IMR-90 (cell line): Measurements from ENCODE around the gene ADCY9. TPM values are rescaled to one million over a fixed set of nuclear protein-coding genes. Genes with fewer than 3 reads are reported as not detected.
A peak's percentile ranks its signal among the peaks of the same experiment; 100 is the strongest.

Experiments
- ATAC-seq: fragments of 200-7000 bp; cut with Tn5 transposase; 2 replicates; pipeline ENCODE4 v1.9.1; 2020; ENCODE audit warnings: low read depth, mild to moderate bottlenecking, moderate library complexity
- BruUV-seq: library from RNA; stranded (reverse); fragments of 400-500 nt; replicated peaks from 2 replicates; lab custom pipeline; 2021; lab: Mats Ljungman, UMichigan
- CTCF ChIA-PET: fragments of 300-600 bp; formaldehyde crosslinking; extraction: SDS; loops from one replicate; lab custom pipeline; 2021; ENCODE audit warnings: antibody characterized with exemption; lab: Yijun Ruan, JAX
- POLR2A ChIA-PET: fragments of 300-600 bp; sonication (Branson Sonifier 250); formaldehyde crosslinking; loops from one replicate; lab custom pipeline; 2022; ENCODE audit warnings: antibody characterized with exemption; ENCODE audit not compliant: unreplicated experiment; lab: Charles Lee
- DNase-seq: peaks from one replicate; pipeline ENCODE4 v3.0.0; 2013
- H2AFZ ChIP-seq: replicated peaks from 2 replicates; pipeline ENCODE3; 2013; ENCODE audit warnings: low read length, mild to moderate bottlenecking; ENCODE audit not compliant: poor library complexity
- H2AK5ac ChIP-seq: 2 replicates; pipeline ENCODE4 v1.6.1; 2013; ENCODE audit warnings: low read depth, low read length, inconsistent platforms
- H2AK9ac ChIP-seq: replicated peaks from 2 replicates; pipeline ENCODE3; 2013; ENCODE audit warnings: mild to moderate bottlenecking, low read depth, low read length, moderate library complexity; ENCODE audit not compliant: poor library complexity
- H2BK120ac ChIP-seq: 2 replicates; pipeline ENCODE4 v1.6.1; 2013; ENCODE audit warnings: low read depth, low read length, inconsistent platforms
- H2BK15ac ChIP-seq: 3 replicates; pipeline ENCODE4 v1.6.1; 2013; ENCODE audit warnings: low read depth, low read length, inconsistent platforms
- H2BK20ac ChIP-seq: 2 replicates; pipeline ENCODE4 v1.6.1; 2013; ENCODE audit warnings: low read depth, mild to moderate bottlenecking, inconsistent platforms, low read length, moderate library complexity
- H2BK5ac ChIP-seq: 2 replicates; pipeline ENCODE4 v1.6.1; 2013; ENCODE audit warnings: mild to moderate bottlenecking, low read depth, low read length, inconsistent platforms; ENCODE audit not compliant: poor library complexity, severe bottlenecking
- H3K14ac ChIP-seq: replicated peaks from 2 replicates; pipeline ENCODE4 v1.6.1; 2013; ENCODE audit warnings: low read depth, low read length, inconsistent platforms
- H3K18ac ChIP-seq: 2 replicates; pipeline ENCODE4 v1.6.1; 2013; ENCODE audit warnings: low read depth, low read length, control low read depth
- H3K23ac ChIP-seq: 2 replicates; pipeline ENCODE4 v1.6.1; 2013; ENCODE audit warnings: low read depth, low read length, inconsistent platforms
- H3K27ac ChIP-seq: 2 replicates; pipeline ENCODE4 v1.5.1; 2013; ENCODE audit warnings: mild to moderate bottlenecking, control low read depth, low read length; ENCODE audit not compliant: insufficient read depth
- H3K27me3 ChIP-seq: 2 replicates; pipeline ENCODE4 v1.6.1; 2013; ENCODE audit warnings: low read length; ENCODE audit not compliant: control insufficient read depth, insufficient read depth
- H3K36me3 ChIP-seq: 2 replicates; pipeline ENCODE4 v1.6.1; 2013; ENCODE audit warnings: low read length, mixed read lengths; ENCODE audit not compliant: control insufficient read depth, insufficient read depth
- H3K4ac ChIP-seq: 2 replicates; pipeline ENCODE4 v1.6.1; 2013; ENCODE audit warnings: low read depth, low read length, inconsistent platforms
- H3K4me1 ChIP-seq: 2 replicates; pipeline ENCODE4 v1.6.1; 2013; ENCODE audit warnings: low read length, mixed read lengths; ENCODE audit not compliant: control insufficient read depth, insufficient read depth
- H3K4me2 ChIP-seq: 2 replicates; pipeline ENCODE4 v1.6.1; 2013; ENCODE audit warnings: low read depth, mild to moderate bottlenecking, control low read depth, low read length, moderate library complexity
- H3K4me3 ChIP-seq: 2 replicates; pipeline ENCODE4 v1.5.1; 2013; ENCODE audit warnings: low read depth, mild to moderate bottlenecking, control low read depth, low read length, moderate library complexity; ENCODE audit not compliant: insufficient read depth
- H3K56ac ChIP-seq: 2 replicates; pipeline ENCODE4 v1.6.1; 2013; ENCODE audit warnings: low read length, inconsistent platforms; ENCODE audit not compliant: insufficient read depth; ENCODE audit errors: extremely low read depth
- H3K79me1 ChIP-seq, 2 experiments: 2 replicates each; pipeline ENCODE4 v1.6.1; 2013; ENCODE audit warnings: low read length in 2 of 2, inconsistent platforms in 1 of 2, low read depth in 1 of 2
- H3K9ac ChIP-seq: 2 replicates; pipeline ENCODE4 v1.6.1; 2013; ENCODE audit warnings: low read depth, low read length, control low read depth
- H3K9me1 ChIP-seq: 2 replicates; pipeline ENCODE4 v1.6.1; 2013; ENCODE audit warnings: low read length, inconsistent platforms; ENCODE audit not compliant: insufficient read depth
- H3K9me3 ChIP-seq: 2 replicates; pipeline ENCODE4 v1.6.1; 2013; ENCODE audit warnings: low read length; ENCODE audit not compliant: control insufficient read depth, insufficient read depth
- H4K20me1 ChIP-seq: 2 replicates; pipeline ENCODE4 v1.6.1; 2013; ENCODE audit warnings: low read length, inconsistent platforms; ENCODE audit not compliant: insufficient read depth
- H4K5ac ChIP-seq: 2 replicates; pipeline ENCODE4 v1.6.1; 2013; ENCODE audit warnings: mild to moderate bottlenecking, low read depth, low read length, control low read depth
- H4K8ac ChIP-seq, 2 experiments: 2 replicates each; pipeline ENCODE4 v1.6.1; 2013; ENCODE audit warnings: low read depth in 2 of 2, low read length in 2 of 2, control low read depth in 1 of 2, inconsistent platforms in 1 of 2
- H4K91ac ChIP-seq: 2 replicates; pipeline ENCODE4 v1.6.1; 2013; ENCODE audit warnings: low read depth, low read length, inconsistent platforms; ENCODE audit not compliant: insufficient read depth
- CEBPB ChIP-seq: IDR thresholded peaks from 2 replicates; pipeline ENCODE4 v1.6.1; 2012; ENCODE audit warnings: low read depth, low read length, improper control_type of control experiment
- FOS ChIP-seq: fragments of 150-350 bp; IDR thresholded peaks from 2 replicates; pipeline ENCODE4 v1.6.1; 2016; ENCODE audit warnings: low read depth, low read length
- MAZ ChIP-seq: IDR thresholded peaks from 2 replicates; pipeline ENCODE4 v1.6.1; 2012; ENCODE audit warnings: low read depth, mild to moderate bottlenecking, low read length, improper control_type of control experiment, moderate library complexity, borderline replicate concordance
- RCOR1 ChIP-seq: IDR thresholded peaks from 2 replicates; pipeline ENCODE4 v1.6.1; 2012; ENCODE audit warnings: mild to moderate bottlenecking, low read length, improper control_type of control experiment; ENCODE audit not compliant: insufficient replicate concordance
- WGBS, 2 experiments: methylation state at CpG; one replicate each; pipeline versions ENCODE4 v1.1.5 to v1.1.7; 2013; ENCODE audit warnings: missing lambda C conversion rate in 2 of 2; ENCODE audit not compliant: insufficient read length in 1 of 2; ENCODE audit errors: extremely low coverage in 2 of 2; 5-methylcytosine and 5-hydroxymethylcytosine counted together
- dilution Hi-C: fragments of 300-500 bp; cut with HindIII; formaldehyde crosslinking; loops from one replicate; pipeline ENCODE4 v1.14.3; 2018; ENCODE audit warnings: low sequenced_read_pairs; ENCODE audit not compliant: unreplicated experiment
- in situ Hi-C: fragments of 300-500 bp; cut with MboI; formaldehyde crosslinking; loops from 3 replicates; pipeline ENCODE4 v1.14.3; 2019; ENCODE audit warnings: low sequenced_read_pairs, inconsistent platforms, mixed read lengths
- intact Hi-C: fragments of 100-400 bp; cut with micrococcal nuclease; formaldehyde crosslinking; loops from 2 replicates; pipeline ENCODE4 v1.10.0; 2022
- polyA plus RNA-seq, 3 experiments: library from polyadenylated mRNA; depleted of rRNA; stranded (reverse); fragments of >200 nt; gene quantifications; 2 replicates each; pipeline ENCODE4 v1.2.3, GENCODE V29; 2012; ENCODE audit warnings: low replicate concordance in 1 of 3
- total RNA-seq: library from RNA; depleted of rRNA; stranded (reverse); fragments of >200 nt; gene quantifications from 2 replicates; pipeline ENCODE4 v1.2.3, GENCODE V29; 2012

ADCY9 gene
- total and polyA plus RNA-seq, 2 of the 4 experiments (the other 2 are of a cell fraction), result 5.4 to 12.5 TPM

DNA sequence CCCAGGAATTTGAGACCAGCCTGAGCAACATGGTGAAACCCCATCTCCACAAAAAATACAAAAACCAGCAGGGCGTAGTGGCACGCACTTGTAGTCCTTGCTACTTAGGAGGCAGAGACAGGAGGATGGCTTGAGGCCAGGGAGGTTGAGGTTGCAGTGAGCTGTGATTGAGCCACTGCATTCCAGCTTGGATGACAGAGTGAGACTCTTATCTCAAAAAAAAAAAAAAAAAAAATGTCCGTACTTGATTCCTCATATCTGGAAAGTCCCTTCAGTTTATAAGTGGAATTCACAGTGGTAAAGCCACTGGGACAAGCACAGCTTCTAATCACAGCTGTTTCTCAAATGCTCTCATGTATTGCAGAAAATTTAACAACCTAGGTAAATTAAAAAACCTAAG lies 157.1 kb downstream of the ADCY9 start:
- ChIA-PET CTCF (interaction anchor here (0.6 to 1.2 kb wide), 2 partner anchors 20 to 201 kb away, joined by 4 to 5 read pairs; no protein-coding TSS in a partner anchor), POLR2A (no interaction called here)
- Histone ChIP-seq H2BK15ac (no peak overlapping the region), H3K9me3 (no peaks in the 10 kb centered on the region), H3K27me3 (no peaks in the 10 kb centered on the region), H3K9ac (no peak overlapping the region), H3K18ac (no peak overlapping the region), H2AK9ac (no peak overlapping the region), H4K5ac (no peak overlapping the region), H3K27ac (no peak overlapping the region), H2BK5ac (peak overlapping the region; percentile 32), H3K9me1 (peaks cover 6% of the 10 kb centered on the region; the same call in 1 of the 2 replicates), H3K36me3 (no peaks in the 10 kb centered on the region), H4K8ac (peak overlapping the region in 1 of 2 experiments; percentile 60; a peak in 1 of 4 replicates), H4K20me1 (no peaks in the 10 kb centered on the region), H3K79me1 (peaks cover 0 to 6% of the 10 kb centered on the region in 2 experiments; a peak in 1 of 4 replicates), H3K23ac (no peak overlapping the region; the same call in 1 of the 2 replicates), H3K4ac (no peak overlapping the region), H4K91ac (no peak overlapping the region), H3K4me3 (no peak overlapping the region), H3K4me2 (no peak overlapping the region; the same call in 1 of the 2 replicates), H2AK5ac (no peak overlapping the region), H3K4me1 (peaks cover 16% of the 10 kb centered on the region), H3K56ac (no peak overlapping the region), H2BK120ac (peak overlapping the region; percentile 4; the same call in 1 of the 2 replicates), H3K14ac (no peak overlapping the region), H2BK20ac (no peak overlapping the region), H2AFZ (no peak overlapping the region)
- intact Hi-C loops (no loop called here), in situ Hi-C loops (no loop called here), dilution Hi-C loops (no loop called here)
- peak; percentile 90 for DNase-seq
- peak; percentile 40 for ATAC-seq
- BruUV-seq, result no TSS peak
- TF ChIP-seq MAZ, result no peak
- TF ChIP-seq RCOR1, result peak; percentile 30
- TF ChIP-seq FOS, result peak; percentile 20; the same call in 1 of the 2 replicates
- TF ChIP-seq CEBPB, result peak; percentile 69; the same call in 1 of the 2 replicates
- no CpG with 5 or more reads among the region's 3 CpGs for WGBS, 2 experiments
